Fibroblast of skin of right quadriceps (primary cell): ENCODE results near the gene TEAD1.
A peak's percentile ranks its signal among the peaks of the same experiment; 100 is the strongest.

Experiments
- DNase-seq: peaks from one replicate; pipeline ENCODE4 v3.0.0-alpha.2; 2013

Gene TEAD1

GRCh38 chr11:12817681-12818332, 143.6 kb downstream of the TEAD1 start:
- peak; percentile 31 for DNase-seq

DNA sequence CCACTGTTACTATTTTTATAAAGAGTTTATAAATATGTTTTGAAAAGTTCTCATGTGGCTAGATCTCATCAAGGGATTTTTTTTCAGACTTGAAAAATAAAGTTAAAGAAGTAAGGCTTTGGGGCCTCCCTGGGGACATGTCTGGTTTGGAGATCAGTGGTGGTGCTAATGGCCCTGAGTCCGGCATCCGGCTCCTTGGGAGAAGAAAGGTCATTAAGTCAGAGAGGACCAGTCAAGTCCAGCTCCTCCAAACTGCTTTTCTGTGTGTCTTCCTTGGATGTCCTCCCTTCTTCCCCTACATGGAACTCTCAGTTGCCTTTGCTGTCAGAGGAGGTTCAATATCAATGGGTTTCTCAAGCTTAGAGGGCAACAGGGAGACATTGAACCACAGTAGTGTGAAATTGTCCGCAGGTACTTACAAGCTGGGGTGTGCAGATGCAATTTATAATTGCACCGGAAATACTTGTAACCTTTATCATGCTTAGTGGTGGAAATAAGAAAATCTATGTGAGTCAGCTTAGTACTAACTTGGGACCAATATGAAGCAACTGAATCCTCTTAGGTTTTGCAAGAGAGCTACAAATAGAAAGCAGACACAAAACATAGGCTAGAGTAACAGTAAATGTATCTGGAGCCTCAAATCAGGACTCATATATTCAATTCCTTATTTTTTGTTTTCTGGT, 144.3 kb downstream of the TEAD1 start:
- peak; percentile 91 for DNase-seq

- DNase-seq: no peak
Measured at GRCh38 chr11:12822392-12823022, 148.3 kb downstream of the TEAD1 start.

DNA sequence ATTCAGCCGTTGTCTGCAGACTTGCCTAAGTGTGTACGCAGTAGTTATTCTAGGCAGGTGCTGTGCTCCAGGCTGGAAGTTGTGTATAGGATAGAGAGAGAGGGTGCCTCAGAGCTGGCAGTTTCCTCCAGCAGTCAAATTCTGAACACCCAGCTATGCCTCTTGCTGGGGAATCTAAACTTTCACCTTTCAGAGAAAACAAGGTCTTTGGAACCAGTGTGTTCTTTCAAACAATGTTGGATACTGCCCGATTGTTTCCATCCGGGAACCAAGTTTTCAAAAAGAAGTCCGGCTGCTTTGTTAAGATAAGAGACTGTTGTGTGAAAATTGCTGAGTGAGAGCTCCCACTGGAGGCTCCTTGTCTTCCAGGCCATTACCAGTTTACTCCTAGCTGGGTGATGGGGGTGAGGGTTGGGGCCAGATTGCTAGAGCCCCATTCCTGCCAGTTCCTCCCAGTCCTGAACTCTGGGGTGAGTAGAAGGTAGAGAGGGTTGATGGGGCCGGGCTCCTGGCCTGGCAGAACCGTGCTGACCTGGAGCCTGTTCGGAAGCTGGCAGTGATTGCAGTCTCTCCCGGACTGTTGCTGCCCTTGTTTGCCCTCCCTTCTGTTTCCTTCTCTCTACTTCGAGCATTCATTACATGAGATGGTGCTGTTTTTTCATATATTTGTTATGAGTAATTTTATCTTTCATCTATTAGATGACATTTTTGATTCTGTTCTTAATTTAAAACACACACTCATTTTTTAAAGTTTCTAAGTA, 150.2 kb downstream of the TEAD1 start:
- no peak for DNase-seq

DNA sequence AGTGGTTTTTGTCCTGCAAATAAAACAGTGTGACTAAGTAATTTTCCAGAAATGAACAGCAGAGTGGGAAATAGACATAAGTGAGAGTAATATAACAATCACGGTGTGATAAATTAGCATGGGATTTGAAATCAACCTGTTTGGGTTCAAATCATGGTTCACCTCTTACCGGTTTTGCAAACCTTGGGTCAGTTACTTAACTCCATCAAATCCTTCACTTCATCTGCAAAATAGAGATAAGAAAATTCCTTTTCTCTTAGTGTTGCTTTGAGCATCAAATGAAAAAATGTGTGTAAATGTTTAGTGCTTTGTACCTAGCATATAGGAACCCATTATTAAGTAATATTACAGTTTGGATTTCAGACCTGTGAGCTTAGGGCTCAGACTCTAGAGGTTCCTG, 152.2 kb downstream of the TEAD1 start:
- DNase-seq: no peak

GRCh38 chr11:12827369-12827768, 153.1 kb downstream of the TEAD1 start:
- no peak for DNase-seq

DNA sequence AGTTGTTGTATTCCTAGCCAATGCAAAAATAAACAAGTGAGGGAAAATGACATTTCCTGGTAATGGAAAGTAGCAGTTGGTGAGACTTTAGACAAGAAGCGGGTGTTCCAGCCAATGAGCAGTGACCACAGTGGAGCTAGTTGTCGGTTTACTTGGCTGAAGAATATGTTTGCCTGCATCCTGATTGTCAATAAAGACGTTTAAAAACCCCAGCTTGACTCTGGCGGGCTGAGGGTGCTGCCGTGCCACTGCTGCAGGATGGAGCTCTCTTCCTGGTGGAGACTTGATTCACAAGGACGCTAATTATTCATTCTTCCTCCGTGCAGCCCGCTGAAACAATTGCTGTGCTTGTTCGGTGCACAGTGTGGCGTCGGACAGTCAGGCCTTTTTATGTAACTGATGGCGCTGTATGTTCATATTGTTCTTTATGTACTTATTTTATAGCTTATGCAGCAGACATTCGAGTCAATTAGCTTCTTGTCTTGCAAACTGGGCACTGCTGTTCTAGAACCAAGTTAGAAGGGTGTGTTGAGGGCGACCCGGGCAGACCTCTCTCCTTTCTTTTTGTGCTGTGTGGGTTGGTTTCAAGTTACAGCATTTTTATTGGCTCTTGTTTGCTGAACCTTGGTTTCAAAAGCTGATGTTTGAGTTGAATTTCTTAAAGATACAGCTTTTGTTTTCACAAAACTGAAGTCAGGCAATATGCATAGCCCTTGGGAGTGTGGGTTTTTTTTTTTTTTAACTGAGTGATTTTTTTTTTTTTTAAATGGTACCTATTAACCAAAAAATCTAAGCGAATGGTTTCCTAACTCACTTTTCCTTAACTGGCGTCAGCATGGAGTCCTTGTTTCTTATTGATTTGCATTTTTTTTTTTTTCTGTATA, 153.9 kb downstream of the TEAD1 start:
- peak; percentile 74 for DNase-seq

GRCh38 chr11:12829131-12829530, 154.9 kb downstream of the TEAD1 start:
- no peak for DNase-seq

GRCh38 chr11:12829540-12830314, 155.5 kb downstream of the TEAD1 start:
- DNase-seq: no peak

DNA sequence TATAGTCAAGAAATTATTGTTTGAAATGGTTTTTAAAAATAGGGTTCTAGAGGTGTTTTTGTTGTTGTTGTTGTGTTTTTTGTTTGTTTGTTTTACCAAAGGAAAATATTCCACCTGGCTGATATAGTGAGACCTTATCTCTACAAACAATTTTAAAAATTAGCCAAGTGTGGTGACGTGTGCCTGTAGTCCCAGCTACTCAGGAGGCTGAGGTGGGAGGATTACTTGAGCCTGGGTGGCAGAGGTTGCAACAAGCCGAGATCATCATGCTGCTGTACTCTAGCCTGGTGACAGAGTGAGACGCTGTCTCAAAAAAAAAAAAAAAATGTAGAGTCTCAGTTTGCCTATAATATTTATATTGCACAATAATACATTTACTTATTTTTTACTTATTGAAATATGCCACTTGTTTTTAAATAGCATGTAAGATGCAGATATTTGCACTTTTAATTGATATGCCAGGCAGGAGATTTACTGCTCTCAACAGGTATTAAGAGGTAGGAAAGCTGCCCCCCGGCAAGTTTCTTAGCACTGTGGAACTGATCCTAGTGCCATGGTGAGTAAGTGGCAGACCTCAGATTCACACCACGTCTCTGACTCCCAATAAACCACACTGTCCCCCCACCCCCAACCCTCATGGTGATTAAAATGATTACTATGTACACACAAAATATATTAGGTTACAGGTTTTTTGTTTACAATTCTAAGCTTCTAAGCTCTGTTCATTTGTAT, 157.4 kb downstream of the TEAD1 start:
- DNase-seq: no peak

DNA sequence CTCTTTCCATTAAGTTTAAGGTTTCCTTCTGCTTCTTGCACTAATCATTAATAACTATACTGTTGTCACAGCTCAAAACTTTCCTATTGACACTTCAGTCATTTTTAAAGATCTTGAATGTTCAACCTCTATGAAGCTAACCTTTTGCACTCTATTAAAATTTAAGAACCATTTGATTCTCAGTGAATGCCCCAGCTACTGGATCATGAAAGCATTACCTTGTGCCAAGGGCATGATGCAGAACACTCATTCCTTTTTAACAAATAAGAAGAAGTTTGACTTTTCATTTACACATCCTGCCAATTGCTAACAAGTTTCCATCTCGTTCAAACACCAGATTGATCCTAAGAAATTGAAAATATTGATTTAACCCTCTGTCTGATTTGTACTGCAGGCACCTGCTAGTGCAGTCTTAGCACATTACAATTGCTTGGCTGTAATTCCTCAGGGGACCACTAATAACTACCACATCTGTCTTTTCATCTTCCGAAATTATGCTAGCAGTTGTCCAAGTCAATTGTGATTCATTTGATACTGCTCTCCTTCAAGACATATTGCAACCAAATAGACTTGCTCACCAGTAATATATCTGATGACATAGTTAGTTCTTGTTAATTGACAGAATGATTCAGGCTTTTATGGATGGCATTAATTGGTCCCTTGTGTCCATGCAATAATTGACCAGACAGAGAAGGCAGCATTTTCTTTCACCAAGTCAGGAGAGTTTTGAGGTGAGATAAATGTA, 158.4 kb downstream of the TEAD1 start:
- DNase-seq: peak; percentile 59

DNA sequence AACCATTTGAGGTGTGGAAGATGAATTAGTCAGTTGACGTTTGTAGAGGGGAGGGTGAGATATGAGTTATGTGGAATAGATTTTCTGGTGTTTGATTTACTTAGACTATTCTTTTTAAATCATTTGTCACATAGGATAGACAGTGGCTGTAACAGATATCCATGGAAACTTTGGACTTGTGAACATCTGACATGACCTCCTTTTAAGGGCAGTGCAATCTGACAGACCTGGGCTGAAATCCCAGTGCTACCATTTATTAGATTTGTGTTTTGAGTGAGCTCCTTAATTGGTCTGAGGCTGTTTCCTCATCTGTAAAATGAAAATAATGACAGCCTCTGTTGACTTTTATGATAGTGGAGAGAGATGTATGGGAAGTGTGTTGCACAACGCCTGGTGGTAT, 159.9 kb downstream of the TEAD1 start:
- DNase-seq: no peak

- no peak for DNase-seq
Measured at GRCh38 chr11:12834630-12835029, 160.4 kb downstream of the TEAD1 start.

- no peak for DNase-seq
Measured at GRCh38 chr11:12835286-12835685, 161.1 kb downstream of the TEAD1 start.

GRCh38 chr11:12838463-12839123, 164.4 kb downstream of the TEAD1 start:
- DNase-seq: no peak

DNA sequence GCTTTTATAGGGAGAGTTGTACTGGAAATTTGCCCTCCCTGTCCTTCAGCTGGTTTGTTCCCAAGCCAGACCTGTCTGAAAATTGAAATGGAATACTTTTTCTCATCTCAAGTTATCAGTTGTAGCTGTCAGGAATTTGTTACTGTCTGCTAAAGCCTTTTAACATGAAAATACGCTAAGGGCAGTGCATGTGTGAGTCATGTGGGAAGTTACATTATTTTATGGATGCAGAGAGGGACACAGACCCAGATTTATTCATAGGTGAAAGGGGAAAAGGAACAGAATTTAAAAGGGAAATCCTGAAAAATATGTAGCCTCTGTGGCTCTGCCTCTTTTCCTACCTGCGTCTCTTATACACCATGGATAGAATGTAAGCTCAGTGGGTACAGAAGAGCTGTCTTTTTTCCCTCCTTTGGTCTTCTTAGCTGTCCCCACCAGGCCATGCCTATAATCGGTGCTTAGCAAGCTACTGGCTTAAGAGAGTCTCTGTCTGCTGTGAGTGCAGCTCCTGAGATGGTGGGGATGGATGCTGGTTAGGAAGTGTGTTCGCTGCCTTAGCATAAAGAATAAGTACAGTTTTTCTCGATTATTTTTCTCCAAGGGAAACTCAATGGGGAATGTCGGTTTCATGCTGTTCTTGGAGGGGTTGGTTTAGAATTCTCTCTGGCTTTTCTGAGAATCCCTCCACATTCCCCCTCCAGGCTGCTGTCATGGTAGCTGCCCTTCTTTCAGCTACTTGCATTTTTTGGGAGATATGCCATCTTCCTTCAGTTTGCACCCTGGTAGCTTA, 166.8 kb downstream of the TEAD1 start:
- DNase-seq: peak; percentile 46

DNA sequence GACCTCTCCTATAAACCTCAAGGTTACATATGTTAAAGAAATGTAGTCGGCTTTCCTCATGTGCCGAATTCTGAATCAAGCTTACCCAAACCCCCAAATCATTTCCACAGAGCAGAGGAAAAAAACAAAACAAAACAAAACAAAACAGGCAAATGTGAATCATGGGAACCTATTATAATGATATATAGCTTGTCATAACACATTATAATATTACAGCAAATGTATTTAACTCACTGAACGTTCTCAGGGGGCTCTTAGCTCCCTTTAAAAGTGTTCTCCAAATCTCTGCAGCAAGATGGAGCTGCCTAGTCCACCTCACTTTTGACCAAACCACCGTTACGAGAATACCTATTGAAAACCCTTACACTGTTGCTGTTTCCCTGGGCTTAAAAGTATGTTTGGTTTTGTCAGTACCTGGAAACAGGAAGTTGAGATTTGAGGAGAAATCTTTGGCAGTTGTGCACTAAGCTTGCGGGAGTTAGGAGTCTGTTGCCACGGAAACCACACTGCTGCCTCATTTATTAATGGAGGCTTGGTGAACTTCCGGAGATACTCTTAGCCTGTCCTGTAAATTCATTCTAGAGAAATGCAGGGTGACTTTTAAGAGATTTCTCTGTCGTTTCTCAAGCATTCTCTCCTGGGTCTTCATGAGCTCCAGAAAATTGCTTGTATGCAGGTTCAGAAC, 167.9 kb downstream of the TEAD1 start:
- peak; percentile 78 for DNase-seq
